Common myeloid progenitor, CD34-positive (primary cell): ENCODE data around the gene MRPL42.
A peak's percentile ranks its signal among the peaks of the same experiment; 100 is the strongest.

Source experiments
- CTCF ChIA-PET: fragments of 350-600 bp; sonication (Branson Sonifier 250); formaldehyde crosslinking; loops from one replicate; lab custom pipeline; 2021; ENCODE audit warnings: antibody characterized with exemption; lab: Charles Lee
- POLR2A ChIA-PET: fragments of 350-600 bp; sonication (Branson Sonifier 250); formaldehyde crosslinking; loops from one replicate; lab custom pipeline; 2021; ENCODE audit warnings: antibody characterized with exemption; lab: Charles Lee
- DNase-seq, 3 donors: peaks; one replicate each; pipeline versions ENCODE4 v3.0.0 to v3.0.0-alpha.2; 2013
- H3K27ac ChIP-seq, 2 experiments: 1 replicate in 1 of 2; 2 replicates in 1 of 2; pipeline ENCODE4 v1.7.0; 2013; ENCODE audit warnings: inconsistent platforms in 2 of 2, low read length in 2 of 2, mild to moderate bottlenecking in 2 of 2, low read depth in 1 of 2, moderate library complexity in 1 of 2; ENCODE audit not compliant: severe bottlenecking in 2 of 2, insufficient read depth in 1 of 2, poor library complexity in 1 of 2
- H3K27me3 ChIP-seq, 5 experiments: replicated peaks in 2 of 5; 1 replicate in 3 of 5; 2 replicates in 2 of 5; pipeline versions ENCODE4 v1.6.1 to v1.7.0; 2013; ENCODE audit warnings: low read length in 4 of 5, mild to moderate bottlenecking in 2 of 5, moderate library complexity in 2 of 5, inconsistent platforms in 1 of 5; ENCODE audit not compliant: insufficient read depth in 5 of 5, control insufficient read depth in 4 of 5
- H3K36me3 ChIP-seq, 4 experiments: 1 replicate in 2 of 4; 2 replicates in 2 of 4; pipeline versions ENCODE4 v1.6.1 to v1.7.0; 2013; ENCODE audit warnings: low read length in 3 of 4, control low read depth in 1 of 4, mild to moderate bottlenecking in 1 of 4; ENCODE audit not compliant: control insufficient read depth in 4 of 4, insufficient read depth in 4 of 4
- H3K4me1 ChIP-seq, 4 experiments: 1 replicate in 3 of 4; 2 replicates in 1 of 4; pipeline versions ENCODE4 v1.6.1 to v1.7.1; 2013; ENCODE audit warnings: low read length in 3 of 4, mild to moderate bottlenecking in 3 of 4, control low read depth in 1 of 4, inconsistent platforms in 1 of 4, moderate library complexity in 1 of 4; ENCODE audit not compliant: control insufficient read depth in 4 of 4, insufficient read depth in 4 of 4; ENCODE audit errors: control extremely low read depth in 1 of 4
- H3K4me3 ChIP-seq, 7 experiments: 1 replicate in 4 of 7; 2 replicates in 3 of 7; pipeline versions ENCODE4 v1.5.1 to v1.7.0; 2013; ENCODE audit warnings: mild to moderate bottlenecking in 7 of 7, low read length in 6 of 7, moderate library complexity in 6 of 7, inconsistent platforms in 2 of 7, low read depth in 2 of 7, control low read depth in 1 of 7; ENCODE audit not compliant: insufficient read depth in 4 of 7, control insufficient read depth in 1 of 7; ENCODE audit errors: extremely low read depth in 1 of 7
- H3K9me3 ChIP-seq, 5 experiments: 1 replicate in 4 of 5; 2 replicates in 1 of 5; pipeline versions ENCODE4 v1.6.1 to v1.7.1; 2013; ENCODE audit warnings: low read length in 4 of 5, mild to moderate bottlenecking in 2 of 5, inconsistent platforms in 1 of 5, low read depth in 1 of 5, moderate library complexity in 1 of 5; ENCODE audit not compliant: control insufficient read depth in 4 of 5, insufficient read depth in 2 of 5; ENCODE audit errors: control extremely low read depth in 1 of 5
- WGBS: methylation state at CpG from one replicate; pipeline ENCODE4 v1.1.5; 2013; ENCODE audit not compliant: insufficient coverage; 5-methylcytosine and 5-hydroxymethylcytosine counted together

Gene MRPL42

DNA sequence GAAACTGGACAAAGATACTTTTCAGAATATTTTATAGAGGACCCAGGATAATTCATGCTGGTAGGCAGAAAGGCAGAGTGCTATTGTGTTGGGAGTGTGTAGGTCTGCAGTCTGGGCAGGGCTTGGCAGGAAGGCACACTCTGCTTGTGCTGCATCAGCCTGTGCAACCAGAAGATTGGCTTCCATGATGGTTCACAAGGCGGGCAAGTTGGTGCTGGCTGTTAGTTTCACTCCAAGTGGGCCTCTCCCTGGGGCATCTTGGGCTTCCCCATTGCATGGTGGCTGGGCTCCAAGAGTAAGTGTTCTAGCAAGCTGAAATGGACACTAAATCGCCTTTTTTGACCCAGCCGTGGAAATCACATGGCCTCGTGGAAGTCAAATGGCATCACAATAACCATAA lies 23.7 kb upstream of the MRPL42 start:
- no peaks in the 10 kb centered on the region for H3K27me3 ChIP-seq
- no peaks in the 10 kb centered on the region for H3K9me3 ChIP-seq
- POLR2A ChIA-PET, result no interaction called here
- no peak for DNase-seq
- no peak overlapping the region for H3K4me3 ChIP-seq
- peaks cover 12 to 32% (median 29%) of the 10 kb centered on the region in 4 experiments for H3K4me1 ChIP-seq
- WGBS, result 97% methylated on average over 4 of the region's 4 CpGs
- CTCF ChIA-PET, result no interaction called here
- H3K36me3 ChIP-seq, result no peaks in the 10 kb centered on the region
- no peak overlapping the region for H3K27ac ChIP-seq

DNA sequence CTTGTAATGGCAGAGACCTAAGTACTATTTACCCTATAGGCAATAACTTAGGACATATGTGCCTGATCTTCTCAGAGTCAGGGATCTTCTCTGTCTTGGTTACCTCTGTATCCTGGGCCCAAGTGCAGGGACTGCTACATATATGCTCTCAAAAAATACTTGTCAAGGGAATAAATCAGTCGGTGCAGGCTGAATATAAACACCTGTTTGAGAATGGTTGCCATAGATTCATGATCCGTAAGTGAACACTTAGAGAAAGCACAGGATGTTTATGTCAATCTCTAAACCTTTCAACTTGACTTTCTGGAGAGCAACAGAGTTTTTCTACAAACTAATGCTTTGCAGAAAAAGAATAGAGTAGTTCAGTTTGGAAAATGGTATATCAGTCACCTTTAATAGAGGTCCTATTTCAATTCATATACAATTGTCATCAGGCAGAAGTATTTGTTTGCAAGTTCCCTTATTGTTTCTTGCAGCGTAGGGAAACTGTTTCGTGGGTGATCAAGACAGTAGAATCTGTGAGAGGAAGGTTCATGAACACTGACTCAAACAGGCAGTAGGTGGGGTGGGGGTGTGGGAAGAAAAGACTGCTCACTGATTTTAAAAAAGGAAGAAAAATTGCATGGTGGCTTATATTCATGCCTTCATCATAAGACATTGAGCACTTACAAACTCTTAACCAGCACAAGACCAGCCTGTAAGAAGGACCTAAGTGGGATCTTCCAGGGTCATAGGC lies 19.6 kb upstream of the MRPL42 start:
- Histone ChIP-seq H3K4me3 (no peak overlapping the region), H3K4me1 (peaks cover 5 to 6% (median 5%) of the 10 kb centered on the region in 4 experiments), H3K27ac (no peak overlapping the region), H3K9me3 (no peaks in the 10 kb centered on the region), H3K27me3 (no peaks in the 10 kb centered on the region), H3K36me3 (no peaks in the 10 kb centered on the region)
- CTCF ChIA-PET, result interaction anchor here (0.6 to 1.1 kb wide), 2 partner anchors 357 to 653 kb away, joined by 3 read pairs; no protein-coding TSS in a partner anchor
- WGBS, result 98% methylated on average over 4 of the region's 4 CpGs
- POLR2A ChIA-PET, result no interaction called here
- peak in 1 of 3 donors; percentile 29 for DNase-seq

DNA sequence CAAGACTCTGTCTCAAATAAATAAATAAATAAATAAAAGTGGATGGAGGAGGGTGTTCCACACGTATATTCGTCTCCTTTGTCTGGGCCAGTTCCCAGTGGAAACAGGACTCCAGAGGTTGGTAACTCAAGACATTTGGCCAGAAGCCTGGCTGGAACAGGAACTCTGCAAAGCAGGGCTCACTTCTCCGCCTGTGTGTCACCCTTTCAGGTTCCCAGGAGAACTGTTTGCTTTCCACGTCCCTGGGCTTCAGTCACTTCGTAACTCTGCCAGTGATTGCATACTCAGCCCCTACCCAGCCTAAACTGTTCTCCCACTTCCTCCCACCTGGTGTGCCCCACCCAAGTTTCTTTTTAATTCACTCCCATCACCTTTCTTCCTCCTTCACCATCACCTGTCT lies 18.5 kb upstream of the MRPL42 start:
- H3K9me3 ChIP-seq, result no peaks in the 10 kb centered on the region
- H3K36me3 ChIP-seq, result no peaks in the 10 kb centered on the region
- ChIA-PET CTCF (interaction anchor here (1.1 to 1.9 kb wide), 2 partner anchors 19 to 652 kb away, joined by 3 to 5 read pairs; partner anchors contain the start of gene MRPL42), POLR2A (no interaction called here)
- H3K27me3 ChIP-seq, result no peaks in the 10 kb centered on the region
- no peak overlapping the region for H3K4me3 ChIP-seq
- no peak for DNase-seq
- WGBS, result 89% methylated on average over 3 of the region's 5 CpGs
- H3K27ac ChIP-seq, result no peak overlapping the region
- no peaks in the 10 kb centered on the region for H3K4me1 ChIP-seq

DNA sequence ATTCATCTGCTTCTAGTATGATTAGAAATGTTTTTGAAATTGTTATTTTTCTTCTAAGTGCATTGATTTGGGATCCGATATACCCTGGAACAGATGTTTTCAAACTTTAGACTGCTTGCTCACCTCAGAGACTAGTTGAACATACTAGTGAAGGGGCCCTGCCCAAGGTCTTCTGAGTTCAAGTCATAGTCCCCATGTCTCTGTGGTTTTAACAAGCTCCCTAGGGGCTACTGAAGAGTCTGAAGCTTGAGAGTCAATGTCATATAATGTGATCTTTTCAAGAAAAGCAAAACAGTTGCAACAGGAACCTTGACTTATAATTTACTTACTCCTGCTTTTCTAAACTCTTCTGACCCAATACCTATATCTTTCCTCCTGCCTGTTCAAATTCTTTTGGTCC lies 18.0 kb upstream of the MRPL42 start:
- Histone ChIP-seq H3K4me1 (no peaks in the 10 kb centered on the region), H3K4me3 (no peak overlapping the region), H3K9me3 (no peaks in the 10 kb centered on the region), H3K27ac (no peak overlapping the region), H3K36me3 (no peaks in the 10 kb centered on the region), H3K27me3 (no peaks in the 10 kb centered on the region)
- 100% methylated on average over 1 of the region's 1 CpG for WGBS
- ChIA-PET CTCF (interaction anchor here (1.9 kb wide), 1 partner anchor 18 kb away, joined by 5 read pairs; the partner anchor contains the start of gene MRPL42), POLR2A (no interaction called here)
- no peak for DNase-seq

DNA sequence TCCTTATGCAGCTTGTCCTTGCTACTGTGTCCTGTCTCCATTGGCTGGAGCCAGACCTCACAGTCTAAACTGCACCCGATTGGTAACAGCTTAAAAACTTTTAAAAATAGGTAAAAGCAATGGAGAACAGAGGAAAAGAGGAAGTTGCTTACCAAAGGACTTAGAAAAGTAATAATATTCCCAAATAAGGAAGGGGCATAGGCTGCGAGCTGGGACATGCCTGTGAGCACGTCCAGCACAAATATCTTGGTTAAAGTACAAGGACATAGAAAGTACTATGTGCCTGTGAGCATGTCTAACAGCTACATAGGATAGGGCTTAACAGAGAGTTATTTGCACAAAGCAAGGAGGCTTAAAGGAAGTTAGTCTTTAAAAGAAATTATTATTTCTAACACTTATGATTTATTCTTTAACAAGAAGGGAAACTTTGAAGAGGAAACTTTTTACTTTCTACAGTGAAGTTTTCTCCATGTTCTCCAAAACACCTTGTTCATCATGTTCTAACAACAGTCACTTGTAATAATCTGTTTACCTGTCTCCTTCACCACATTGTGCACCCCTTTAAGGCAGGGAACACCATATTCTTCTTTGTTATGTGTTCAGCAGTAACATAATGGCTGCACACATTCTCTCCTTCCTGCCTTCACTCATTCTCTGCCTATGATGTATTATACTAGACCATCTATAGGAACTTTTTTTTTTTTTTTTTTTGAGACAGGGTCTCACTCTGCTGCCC lies 15.7 kb upstream of the MRPL42 start:
- no peak for DNase-seq
- H3K9me3 ChIP-seq, result no peaks in the 10 kb centered on the region
- CTCF ChIA-PET, result no interaction called here
- no peak overlapping the region for H3K27ac ChIP-seq
- no peaks in the 10 kb centered on the region for H3K4me1 ChIP-seq
- H3K4me3 ChIP-seq, result no peak overlapping the region
- no CpG with 5 or more reads among the region's 3 CpGs for WGBS
- POLR2A ChIA-PET, result no interaction called here
- H3K27me3 ChIP-seq, result no peaks in the 10 kb centered on the region
- no peaks in the 10 kb centered on the region for H3K36me3 ChIP-seq

DNA sequence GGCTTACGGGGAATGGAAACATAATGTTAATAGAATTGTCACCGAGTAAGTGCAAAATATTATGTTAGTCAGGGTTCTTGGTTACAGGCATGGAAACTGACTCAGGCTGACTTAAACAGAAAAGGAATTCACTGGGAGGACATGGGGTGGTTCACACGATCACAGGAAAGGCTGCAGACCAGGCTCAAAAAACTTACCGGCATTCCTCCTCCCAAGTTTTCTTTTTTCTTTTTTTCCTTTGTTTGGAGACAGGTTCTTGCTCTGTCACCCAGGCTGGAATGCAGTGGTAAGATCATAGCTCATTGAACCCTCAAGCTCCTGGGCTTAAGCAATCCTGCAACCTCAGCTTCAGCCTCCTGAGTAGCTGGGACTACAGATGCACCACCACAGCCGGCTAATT lies 13.7 kb upstream of the MRPL42 start:
- POLR2A ChIA-PET, result no interaction called here
- Histone ChIP-seq H3K36me3 (no peaks in the 10 kb centered on the region), H3K9me3 (no peaks in the 10 kb centered on the region), H3K27ac (no peak overlapping the region), H3K4me3 (no peak overlapping the region), H3K27me3 (no peaks in the 10 kb centered on the region), H3K4me1 (no peaks in the 10 kb centered on the region)
- WGBS, result 91% methylated on average over 5 of the region's 5 CpGs
- no peak for DNase-seq
- CTCF ChIA-PET, result interaction anchor here (1.2 kb wide), 1 partner anchor 12 kb away, joined by 5 read pairs; no protein-coding TSS in a partner anchor

DNA sequence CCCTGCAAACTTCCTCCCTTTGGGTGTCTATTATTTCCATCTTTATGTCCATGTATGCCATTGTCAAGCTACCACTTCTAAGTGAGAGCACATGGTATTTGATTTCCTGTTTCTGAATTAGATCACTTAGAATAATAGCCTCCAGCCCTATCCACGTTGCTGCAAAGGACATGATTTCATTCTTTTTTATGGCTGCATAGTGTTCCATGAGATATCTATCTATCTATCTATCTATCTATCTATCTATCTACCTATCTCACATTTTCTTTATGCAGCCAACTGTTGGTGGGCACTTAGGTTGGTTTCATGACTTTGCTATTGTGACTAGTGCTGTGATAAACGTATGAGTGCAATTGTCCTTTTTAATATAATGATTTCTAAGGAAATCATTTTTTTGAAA lies 11.2 kb upstream of the MRPL42 start:
- Histone ChIP-seq H3K4me1 (peaks cover 0 to 9% (median 2%) of the 10 kb centered on the region in 4 experiments), H3K9me3 (no peaks in the 10 kb centered on the region), H3K27me3 (no peaks in the 10 kb centered on the region), H3K4me3 (no peak overlapping the region), H3K36me3 (no peaks in the 10 kb centered on the region), H3K27ac (no peak overlapping the region)
- no peak for DNase-seq
- ChIA-PET POLR2A (interaction anchor here (0.7 kb wide), 1 partner anchor 34 kb away, joined by 3 read pairs; no protein-coding TSS in a partner anchor), CTCF (interaction anchor here (1.2 kb wide), 1 partner anchor 10 kb away, joined by 3 read pairs; no protein-coding TSS in a partner anchor)
- no CpG with 5 or more reads among the region's 2 CpGs for WGBS
